Stimulated activated naive CD4-positive, alpha-beta T cell (primary cell): ENCODE measurements around the gene SUPT6H.
A peak's percentile ranks its signal among the peaks of the same experiment; 100 is the strongest.

Experiments
- DNase-seq, 6 experiments: peaks; one replicate each; lab custom pipeline; 2025; lab: John Stamatoyannopoulos, UW

The SUPT6H gene

DNA sequence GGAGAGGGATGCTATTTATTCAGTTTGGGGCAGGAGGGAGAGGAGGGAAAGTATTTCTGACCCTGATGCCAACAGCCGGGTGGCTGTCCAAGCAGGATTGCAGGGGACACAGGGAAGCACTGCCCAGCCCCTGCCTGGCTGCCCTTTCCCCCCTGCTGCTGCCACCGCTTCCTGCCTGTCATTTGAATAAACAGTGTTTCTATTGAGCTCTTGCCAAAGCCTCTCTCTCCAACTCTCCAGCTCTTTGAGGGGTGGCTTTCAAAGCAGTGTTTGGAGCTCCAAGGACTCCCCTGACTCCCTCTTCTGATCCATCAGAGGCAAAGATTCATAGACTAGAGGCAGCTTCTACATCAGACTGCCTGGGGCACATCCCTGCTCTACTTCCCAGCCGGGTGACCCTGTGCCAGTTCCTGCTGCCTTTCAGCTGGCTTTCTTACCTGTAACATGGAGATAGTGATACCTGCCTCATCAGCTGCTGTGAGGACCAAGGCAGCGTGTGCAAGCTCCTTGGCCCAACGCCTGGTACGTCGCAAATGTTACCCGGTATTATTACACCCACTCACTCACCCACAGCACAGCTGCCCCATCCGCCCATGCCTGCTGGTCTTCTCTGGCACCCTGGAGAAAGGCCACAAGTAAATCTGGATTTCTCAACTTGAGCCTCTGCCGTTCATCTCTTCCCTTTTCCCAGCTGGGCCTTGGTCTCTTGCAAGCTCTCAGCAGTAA is 40.2 kb downstream of the SUPT6H start:
- DNase-seq = no peak

GRCh38 chr17:28702752-28703150 is 40.7 kb downstream of the SUPT6H start:
- no peak for DNase-seq

DNA sequence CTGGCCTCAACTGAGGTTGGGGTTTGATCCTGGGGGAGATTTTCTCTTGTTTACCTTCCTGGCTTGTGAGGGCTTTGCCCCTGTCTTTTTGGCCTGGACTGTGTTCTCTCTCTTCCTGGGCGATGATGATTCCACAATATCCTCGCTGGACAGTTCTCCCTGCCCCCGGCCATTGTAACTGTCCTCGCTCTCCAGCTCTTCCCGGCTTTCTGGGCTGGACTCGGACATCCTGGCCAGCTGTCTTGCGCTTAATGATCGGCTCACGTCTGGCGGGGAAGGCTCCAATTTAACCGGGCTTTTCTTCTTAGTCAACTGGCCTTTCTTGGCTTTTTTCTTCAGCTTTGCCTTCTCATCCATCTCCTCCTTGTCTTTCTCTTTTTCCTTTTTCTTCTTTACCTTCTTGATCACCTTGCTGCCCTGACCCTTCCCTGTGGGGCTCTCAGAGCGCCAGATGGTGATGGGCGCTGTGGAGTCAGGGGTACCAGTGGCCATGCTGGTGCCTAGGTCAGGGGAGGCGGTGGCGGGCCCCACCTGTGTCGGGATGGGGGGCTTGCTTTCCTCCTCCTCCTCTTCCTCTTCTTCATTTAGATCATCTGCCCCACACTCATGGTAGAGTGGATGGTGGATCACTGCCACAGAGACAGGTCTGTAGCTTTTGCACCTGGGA is 41.7 kb downstream of the SUPT6H start:
- no peak for DNase-seq

GRCh38 chr17:28704219-28704858 is 42.3 kb downstream of the SUPT6H start:
- no peak for DNase-seq

DNA sequence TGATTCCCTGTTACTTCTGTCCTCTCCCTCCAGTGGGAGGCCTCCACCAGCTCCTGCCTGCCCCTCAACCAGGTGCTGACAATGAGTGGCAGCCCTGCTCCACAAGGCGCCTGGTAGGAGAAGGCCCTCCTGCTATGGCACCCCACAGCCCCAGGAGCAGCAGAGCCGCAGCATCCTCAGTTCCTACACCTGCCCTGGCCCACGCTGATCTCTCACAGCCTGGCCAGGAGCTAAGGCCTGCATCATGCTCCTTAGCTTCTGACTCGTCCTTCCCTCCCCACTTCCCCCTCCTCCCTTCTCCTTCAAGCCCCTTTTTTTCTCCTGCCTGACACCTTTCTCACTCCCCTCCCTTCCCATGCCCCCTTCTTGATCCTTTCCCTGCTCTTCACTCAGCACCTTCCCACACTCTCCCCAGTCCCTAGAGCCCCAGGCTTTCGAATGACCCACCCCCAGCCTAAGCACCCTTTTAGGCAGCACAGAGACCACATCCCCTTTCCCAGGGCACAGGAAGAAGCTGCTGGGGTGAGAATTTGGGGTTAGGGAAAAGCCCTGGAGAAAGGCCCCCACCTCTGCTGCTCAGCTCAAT is 43.2 kb downstream of the SUPT6H start:
- no peak for DNase-seq

DNA sequence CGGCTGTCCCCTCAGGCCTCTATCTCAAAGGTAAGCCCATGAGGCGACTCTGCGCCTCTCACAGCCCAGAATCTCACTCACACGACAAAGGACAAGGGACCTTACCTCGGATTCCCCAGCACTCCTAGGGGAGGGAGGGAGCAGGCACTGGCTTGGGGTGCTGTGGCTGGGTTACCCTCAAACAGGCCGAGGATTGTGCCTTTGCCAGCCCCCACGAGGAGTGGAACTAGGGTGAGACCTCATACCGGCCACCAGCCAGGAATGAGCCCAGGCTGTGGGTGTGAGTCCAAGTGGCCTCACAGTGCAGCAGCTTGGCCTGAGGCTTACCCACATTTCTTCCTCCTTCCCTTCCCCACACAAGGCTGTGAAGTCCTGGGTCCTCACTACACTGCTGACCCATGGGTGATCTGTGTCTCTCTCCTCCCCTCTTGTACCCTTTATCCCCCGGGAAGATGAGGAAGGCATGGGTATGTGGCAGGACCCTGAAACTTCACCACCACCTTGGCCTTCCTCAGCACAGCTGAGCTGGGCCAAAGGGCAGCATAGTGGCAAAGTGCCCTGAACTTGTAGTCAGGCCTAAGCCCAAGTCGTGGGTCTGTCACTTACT is 43.8 kb downstream of the SUPT6H start:
- no peak for DNase-seq

DNA sequence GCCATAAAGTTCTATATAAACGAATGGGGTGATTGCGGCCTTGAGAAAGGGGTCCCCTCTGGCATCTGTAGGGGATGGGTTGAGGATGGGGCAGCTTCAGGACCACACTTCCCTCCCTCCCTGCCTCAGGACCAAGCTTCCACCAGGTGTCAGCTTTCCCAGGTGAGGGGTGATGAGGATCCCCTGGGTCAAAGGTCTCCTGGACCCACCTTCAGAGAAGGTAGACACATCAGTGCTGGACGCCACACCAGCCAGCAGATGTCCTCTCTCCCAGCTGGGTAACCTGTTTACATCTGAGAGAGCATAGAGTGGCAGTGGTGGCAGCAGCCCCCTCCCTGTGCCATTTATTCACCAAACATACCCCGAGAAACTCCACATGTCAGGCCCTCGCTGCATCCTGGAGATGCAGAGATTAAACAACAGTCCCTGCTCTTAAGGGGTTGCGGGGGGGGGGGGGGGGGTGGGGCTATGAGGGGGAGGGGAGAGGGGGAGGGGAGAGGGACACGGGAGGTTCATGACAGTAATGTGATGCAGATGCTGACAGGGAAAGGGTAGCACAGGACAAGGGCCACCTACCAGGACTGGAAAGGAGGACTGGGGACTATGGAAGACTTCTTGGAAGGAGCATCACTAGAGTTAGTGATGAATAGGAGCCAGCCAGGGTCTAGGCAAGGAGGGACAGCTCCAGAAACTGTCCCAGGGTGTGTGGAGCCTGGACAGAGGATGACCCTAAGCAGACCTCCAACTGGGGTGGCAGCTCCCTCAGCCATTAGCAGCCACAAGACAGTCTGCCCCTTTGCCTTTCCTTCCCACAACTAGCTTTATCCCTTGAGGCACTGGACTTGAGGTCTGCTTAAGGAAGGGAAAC is 44.7 kb downstream of the SUPT6H start:
- DNase-seq = no peak

DNA sequence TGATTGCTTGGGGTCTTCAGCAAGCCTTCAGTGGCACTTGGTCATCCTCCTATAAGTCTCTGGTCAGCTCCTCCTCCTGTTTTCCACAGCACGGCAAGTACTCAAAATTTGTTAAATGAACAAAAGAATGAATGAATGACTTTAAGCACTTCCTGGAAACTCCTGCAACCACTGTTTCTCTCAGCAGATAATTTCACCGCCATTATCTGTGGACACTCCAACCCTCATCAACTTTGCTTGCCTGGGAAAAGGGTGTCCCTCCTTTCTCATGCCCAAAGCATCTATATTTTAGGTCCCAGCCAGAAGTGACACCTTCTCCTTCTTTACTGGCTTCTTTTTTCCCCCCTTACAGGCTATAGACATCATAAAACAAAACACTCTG is 45.3 kb downstream of the SUPT6H start:
- no peak for DNase-seq

DNA sequence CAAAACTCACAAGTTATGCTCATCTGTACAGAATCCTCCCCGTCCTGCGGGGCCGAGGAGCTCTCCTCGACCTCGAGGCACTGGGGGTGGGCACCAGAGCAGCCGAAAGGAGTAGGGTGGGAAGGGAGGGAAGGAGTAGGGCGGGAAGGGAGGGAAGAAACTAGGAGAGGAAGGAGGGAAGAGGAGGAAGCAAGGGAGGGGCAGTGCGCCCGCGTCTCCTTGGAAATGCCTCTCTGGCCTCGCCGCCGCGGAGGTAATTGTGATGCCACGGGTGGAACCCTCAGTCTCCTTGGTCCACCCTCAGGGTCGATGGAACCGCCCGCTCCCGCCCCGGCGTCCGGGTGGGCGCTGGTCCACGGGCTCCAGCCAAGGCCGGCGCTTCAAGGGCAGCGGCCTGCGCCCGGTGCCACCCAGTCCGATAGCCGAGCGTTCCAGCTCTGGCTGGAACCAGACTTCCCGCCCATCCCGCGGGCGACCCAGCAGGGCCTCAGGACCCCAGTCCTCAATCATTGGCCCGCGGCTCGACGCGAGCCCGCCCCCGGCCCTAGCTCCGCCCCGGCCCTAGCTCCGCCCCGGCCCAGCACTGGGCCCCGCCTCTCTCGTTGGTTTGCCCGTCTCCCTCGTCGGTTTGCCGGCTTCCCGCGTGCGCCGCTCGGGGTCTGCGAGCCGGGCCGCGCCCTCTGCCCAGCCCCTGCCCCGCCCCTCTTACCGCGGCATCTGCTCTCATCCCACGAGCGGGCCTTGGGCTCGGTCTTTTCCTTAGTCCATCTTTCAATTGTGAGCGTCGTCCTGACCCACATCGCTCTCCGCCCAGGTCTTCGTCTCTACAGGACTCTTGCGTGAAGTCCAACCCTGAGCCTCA is 49.1 kb downstream of the SUPT6H start:
- peak; percentile 72 to 88 (median 85) for DNase-seq

DNA sequence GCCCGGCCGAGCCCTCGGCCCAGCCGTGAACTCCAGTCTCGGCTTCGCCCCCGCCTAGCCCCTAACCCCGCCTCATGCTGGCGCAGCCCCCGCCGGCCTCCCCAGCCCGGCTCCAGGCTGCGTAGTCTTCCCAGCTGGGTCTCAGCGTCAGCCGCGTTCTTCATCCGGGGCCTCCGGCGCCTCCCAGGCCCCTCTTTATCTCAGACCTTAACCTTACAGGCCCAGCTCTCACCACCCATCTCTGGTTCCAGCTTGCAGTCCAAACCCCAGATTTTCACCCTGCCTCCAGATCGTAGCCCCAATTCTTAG is 49.7 kb downstream of the SUPT6H start, which contains the start of gene PROCA1:
Gene PROCA1 (minus strand): TSS at position 166 of the 309 bp plus-strand sequence. CDS start 228 bp downstream, outside the sequence.
- peak in 3 of 6 experiments; percentile 54 to 76 (median 57) for DNase-seq

DNA sequence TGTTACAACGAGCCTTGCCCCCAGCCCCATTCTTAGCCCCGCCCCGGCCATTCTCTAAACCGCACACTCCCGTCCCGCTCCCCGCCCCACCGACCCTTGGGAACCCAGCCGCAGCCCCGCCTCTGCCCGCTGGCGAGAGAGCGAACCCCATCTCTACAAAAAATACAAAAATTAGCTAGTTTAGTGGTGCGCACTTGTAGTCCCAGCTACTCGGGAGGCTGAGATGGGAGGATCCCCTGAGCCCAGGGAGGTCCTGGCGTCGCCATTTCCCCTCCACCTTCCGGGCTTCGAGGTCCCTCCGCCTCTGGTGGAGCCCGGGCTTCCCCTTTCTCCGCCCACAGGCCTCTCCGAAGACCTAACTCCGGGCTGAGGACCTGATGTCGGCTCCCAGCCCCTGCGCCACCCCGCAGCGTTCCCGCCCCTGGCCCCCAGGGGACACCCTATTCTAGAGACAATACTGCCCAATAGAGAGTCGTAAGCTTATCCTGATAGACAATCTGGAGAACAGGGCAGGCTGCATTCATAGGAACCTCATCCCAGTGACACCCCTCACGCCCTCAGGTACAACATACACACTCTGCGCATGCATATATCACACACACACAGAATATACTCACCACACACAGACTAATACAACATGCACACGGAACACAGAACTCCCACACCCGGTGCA is 50.2 kb downstream of the SUPT6H start:
- peak in 5 of 6 experiments; percentile 28 to 62 (median 51) for DNase-seq

DNA sequence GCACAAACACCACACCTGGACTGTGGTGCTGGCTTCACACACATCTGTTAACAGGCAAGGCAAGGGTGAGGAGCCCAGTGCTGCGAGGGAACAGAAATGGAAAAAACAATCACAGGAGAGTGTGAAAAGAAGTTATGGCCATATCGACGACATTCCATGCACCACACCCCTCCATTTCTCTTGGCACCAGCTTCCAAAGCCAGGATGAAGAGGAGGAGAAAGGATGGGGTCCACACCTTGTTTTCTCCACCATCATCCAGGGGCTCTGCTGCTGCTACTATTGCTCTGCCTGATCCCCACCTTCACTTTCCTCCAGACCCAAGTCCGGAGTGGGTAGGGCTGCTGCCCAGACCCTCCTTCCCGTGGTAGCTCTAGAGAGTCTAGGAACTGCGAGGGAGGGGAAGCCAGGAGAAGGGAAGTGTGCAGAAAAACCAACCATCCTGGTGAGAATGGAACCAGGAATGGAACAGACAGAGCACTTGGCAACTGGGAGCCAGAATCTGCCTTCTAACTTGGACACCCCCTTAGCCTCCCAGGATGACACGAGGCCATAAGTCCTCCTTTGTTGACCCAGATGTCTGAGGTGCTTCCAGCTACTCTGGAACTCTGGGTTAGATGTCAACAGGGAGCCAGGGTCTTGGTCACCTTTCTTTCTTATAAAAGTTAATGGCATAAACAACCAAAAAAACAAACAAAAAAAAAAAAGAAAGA is 50.9 kb downstream of the SUPT6H start:
- no peak for DNase-seq

DNA sequence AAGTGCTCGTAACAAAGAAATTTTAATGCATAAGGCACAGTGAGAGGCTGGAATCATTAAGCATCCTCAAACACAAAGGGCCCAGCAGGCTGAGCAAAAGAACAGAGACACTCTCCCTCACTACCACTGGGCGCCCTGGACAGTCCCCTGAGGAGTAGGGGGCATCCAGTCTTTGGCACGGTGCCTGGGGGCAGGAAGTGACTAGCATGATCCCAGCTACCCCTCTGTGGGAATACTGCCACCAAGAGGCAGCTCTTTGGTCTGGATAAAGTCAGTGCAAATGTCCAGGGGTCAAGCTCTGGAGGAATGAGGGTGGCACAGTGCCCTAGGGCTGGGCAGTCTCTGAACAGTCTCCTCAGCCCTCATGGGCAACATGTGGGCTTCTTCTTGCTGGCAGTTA is 52.3 kb downstream of the SUPT6H start:
- no peak for DNase-seq

GRCh38 chr17:28715217-28715616 is 53.2 kb downstream of the SUPT6H start:
- DNase-seq = no peak

GRCh38 chr17:28716740-28717577 is 55.0 kb downstream of the SUPT6H start:
- no peak for DNase-seq

GRCh38 chr17:28717578-28718332 is 55.8 kb downstream of the SUPT6H start, which contains the start of gene RAB34:
RAB34 (minus strand) TSS chr17:28717868; CDS start chr17:28717266, 602 bp downstream.
- peak in 3 of 6 experiments; percentile 8 to 24 (median 20) for DNase-seq

- no peak for DNase-seq
Observed at GRCh38 chr17:28718333-28719020, 56.5 kb downstream of the SUPT6H start.
